ENCODE data around the gene CEP83.
"Not testable (repeated sequence)": the region's sequence is repeated elsewhere in the genome, so short reads cannot be mapped to it uniquely, and the experiment has no call there.

The CEP83 gene

DNA sequence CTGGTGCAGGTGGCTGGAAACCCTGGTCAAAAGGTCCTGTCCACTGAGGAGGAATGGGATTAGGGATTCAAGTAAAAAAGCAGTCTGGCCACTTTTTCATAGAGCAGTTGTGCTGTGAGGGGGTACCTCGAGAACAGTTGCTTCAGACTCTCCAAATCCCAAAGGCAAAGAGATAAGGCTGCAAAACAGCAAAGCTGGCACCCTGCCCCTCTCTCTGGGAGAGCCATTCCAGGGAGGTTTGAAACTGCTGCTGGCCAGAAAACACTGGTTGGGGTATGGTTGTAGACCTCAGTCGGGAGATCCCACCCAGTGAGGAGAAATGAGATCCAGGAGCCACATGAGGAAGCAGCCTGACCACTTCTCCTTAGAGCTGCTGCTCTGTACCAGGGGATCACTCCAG lies 137.3 kb downstream of the CEP83 start:
- H3K4me3 ChIP-seq (ENCODE audit: low read length) = no peak overlapping the region
- TF ChIP-seq ZNF274 (IDR thresholded peaks at IDR 0.05; ENCODE audit: low read depth, low read length) = no peak

GRCh38 chr12:94320109-94320508 lies 139.6 kb downstream of the CEP83 start:
- no peak overlapping the region for H3K4me3 ChIP-seq (ENCODE audit: low read length)
- no peak for TF ChIP-seq ZNF274 (IDR thresholded peaks at IDR 0.05; ENCODE audit: low read depth, low read length)

- no peak for TF ChIP-seq ZNF274 (IDR thresholded peaks at IDR 0.05; ENCODE audit: low read depth, low read length)
- no peak overlapping the region for H3K4me3 ChIP-seq (ENCODE audit: low read length)
These were observed 141.5 kb downstream of the CEP83 start for GRCh38 chr12:94318181-94318580.

- H3K4me3 ChIP-seq (ENCODE audit: low read length) = not testable (repeated sequence)
These were observed 143.1 kb downstream of the CEP83 start for GRCh38 chr12:94316600-94316999.

GRCh38 chr12:94312378-94312777 lies 147.3 kb downstream of the CEP83 start:
- TF ChIP-seq ZNF274 (IDR thresholded peaks at IDR 0.05; ENCODE audit: low read depth, low read length) = no peak
- no peak overlapping the region for H3K4me3 ChIP-seq (ENCODE audit: low read length)

GRCh38 chr12:94309373-94309772 lies 150.3 kb downstream of the CEP83 start:
- TF ChIP-seq ZNF274 (IDR thresholded peaks at IDR 0.05; ENCODE audit: low read depth, low read length) = no peak
- H3K4me3 ChIP-seq (ENCODE audit: low read length) = no peak overlapping the region

DNA sequence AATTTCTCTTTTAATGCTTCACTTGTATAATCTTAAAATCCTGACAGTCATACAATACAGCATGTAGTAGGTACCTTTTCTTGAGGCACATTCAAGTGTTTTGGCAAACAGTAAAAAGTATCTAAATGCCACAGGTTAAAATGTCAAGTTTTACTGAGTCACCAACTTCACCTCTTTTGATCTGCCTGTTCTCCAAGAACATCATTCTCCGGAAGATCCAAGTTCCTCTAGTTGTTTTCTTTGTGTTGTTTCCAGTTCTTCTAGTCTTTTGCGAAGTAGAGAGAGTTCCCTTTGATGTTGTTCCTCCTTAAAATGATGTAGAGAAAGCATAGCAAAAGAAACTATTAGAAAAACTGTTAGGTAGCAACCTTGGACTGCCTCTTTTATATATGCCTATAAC lies 151.1 kb downstream of the CEP83 start:
- no peak overlapping the region for H3K4me3 ChIP-seq (ENCODE audit: low read length)

GRCh38 chr12:94305130-94305957 lies 154.3 kb downstream of the CEP83 start:
- no peak overlapping the region for H3K4me3 ChIP-seq (ENCODE audit: low read length)
- no peak for TF ChIP-seq ZNF274 (IDR thresholded peaks at IDR 0.05; ENCODE audit: low read depth, low read length)

More for the DNA sequence above, 151.1 kb downstream of the CEP83 start:
- no peak for TF ChIP-seq ZNF274 (IDR thresholded peaks at IDR 0.05; ENCODE audit: low read depth, low read length)

- TF ChIP-seq ZNF274 (IDR thresholded peaks at IDR 0.05; ENCODE audit: low read depth, low read length) = no peak
- no peak overlapping the region for H3K4me3 ChIP-seq (ENCODE audit: low read length)
These were observed 155.1 kb downstream of the CEP83 start for GRCh38 chr12:94304566-94305061.

DNA sequence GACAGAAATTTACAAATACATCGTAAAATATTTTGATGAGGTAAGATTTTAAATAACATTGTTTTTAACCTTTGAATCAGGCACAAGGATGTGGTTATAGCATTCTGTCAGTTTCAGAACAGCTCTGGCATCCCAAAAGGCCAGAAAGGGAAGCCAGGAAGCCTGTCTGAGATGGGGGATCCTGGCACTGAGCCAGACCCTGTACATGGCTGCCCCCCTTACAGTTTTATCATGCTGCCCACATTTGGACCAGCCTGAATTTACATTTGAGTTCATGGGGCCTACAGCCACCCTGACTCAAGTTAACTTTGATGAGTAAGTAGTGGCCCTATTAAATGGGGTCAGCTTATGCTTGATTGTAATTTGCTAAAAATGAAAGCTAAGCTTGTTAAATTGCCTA lies 155.7 kb downstream of the CEP83 start:
- no peak overlapping the region for H3K4me3 ChIP-seq (ENCODE audit: low read length)

DNA sequence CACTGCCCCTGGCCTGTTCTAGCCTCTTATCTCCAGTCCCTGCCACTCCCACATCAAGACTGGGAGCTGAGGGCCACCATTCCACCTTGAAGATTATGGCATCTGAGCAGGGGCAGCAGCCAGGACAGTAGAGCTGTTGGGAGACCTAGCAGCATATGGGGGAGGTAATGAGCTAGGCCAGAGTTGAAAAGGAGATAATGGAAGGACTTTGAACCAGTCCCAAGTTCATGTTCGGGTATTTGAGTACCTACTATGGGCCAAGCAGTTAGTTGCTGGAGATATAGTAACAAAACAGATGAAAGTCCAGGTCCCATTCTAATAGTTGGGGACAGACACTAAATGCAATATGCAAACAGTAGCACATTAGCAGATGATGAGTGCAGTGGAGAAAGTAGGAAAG lies 159.8 kb downstream of the CEP83 start:
- no peak for TF ChIP-seq ZNF274 (IDR thresholded peaks at IDR 0.05; ENCODE audit: low read depth, low read length)
- H3K4me3 ChIP-seq (ENCODE audit: low read length) = no peak overlapping the region

More for the DNA sequence above, 155.7 kb downstream of the CEP83 start:
- no peak for TF ChIP-seq ZNF274 (IDR thresholded peaks at IDR 0.05; ENCODE audit: low read depth, low read length)

DNA sequence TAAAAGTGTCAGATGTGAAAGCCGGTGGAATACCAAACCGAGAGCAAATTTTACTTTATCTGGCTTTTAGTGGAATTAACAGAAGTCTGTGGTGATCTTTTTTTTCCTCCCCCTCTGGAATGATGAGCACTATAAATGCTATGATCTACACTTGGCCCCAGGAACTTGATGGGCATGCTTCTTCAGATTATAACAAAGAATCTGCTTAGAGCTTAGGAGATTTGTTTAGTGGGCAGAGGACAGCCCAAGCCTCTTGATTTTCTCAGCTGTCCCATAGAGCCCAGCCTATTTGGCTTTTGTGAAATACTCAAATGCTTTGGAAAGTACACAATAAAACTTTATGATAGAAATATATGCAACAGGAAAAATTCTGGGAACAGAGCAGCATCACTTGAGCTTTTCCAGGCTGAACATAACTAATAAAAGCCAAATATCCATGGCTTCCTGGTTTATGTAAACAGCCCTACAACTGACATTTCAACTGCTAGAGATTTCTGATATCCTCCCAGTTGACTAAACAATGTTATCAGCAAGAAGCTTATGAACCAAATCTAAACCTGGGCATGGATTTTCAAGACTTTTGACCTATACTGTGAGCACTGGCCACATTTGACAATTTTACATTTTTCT lies 161.7 kb downstream of the CEP83 start:
- H3K4me3 ChIP-seq (ENCODE audit: low read length) = no peak overlapping the region
- no peak for TF ChIP-seq ZNF274 (IDR thresholded peaks at IDR 0.05; ENCODE audit: low read depth, low read length)

- no peak overlapping the region for H3K4me3 ChIP-seq (ENCODE audit: low read length)
- no peak for TF ChIP-seq ZNF274 (IDR thresholded peaks at IDR 0.05; ENCODE audit: low read depth, low read length)
These were observed 162.5 kb downstream of the CEP83 start for GRCh38 chr12:94297096-94297699.

- TF ChIP-seq ZNF274 (IDR thresholded peaks at IDR 0.05; ENCODE audit: low read depth, low read length) = no peak
- no peak overlapping the region for H3K4me3 ChIP-seq (ENCODE audit: low read length)
These were observed 169.3 kb downstream of the CEP83 start for GRCh38 chr12:94290353-94290752.
